Activated CD8-positive, alpha-beta memory T cell treated with anti-CD3 and anti-CD28 coated beads, Interleukin-2, amount 10 ng/mL, durations not matched to agents 7 days and 5 days (primary cell): ENCODE measurements around the gene HOXD10. TPM values are rescaled to one million over a fixed set of nuclear protein-coding genes. Genes with fewer than 3 reads are reported as not detected.

Experiments used
- ATAC-seq: fragments of 150-1000 bp; cut with Tn5 transposase; one replicate; pipeline ENCODE4 v1.10.0; 2021; ENCODE audit warnings: moderate library complexity
- CTCF ChIA-PET: fragments of 350-600 bp; sonication (Branson Sonifier 250); formaldehyde crosslinking; loops from one replicate; lab custom pipeline; 2021; ENCODE audit warnings: antibody characterized with exemption; lab: Charles Lee
- DNase-seq: peaks from one replicate; pipeline ENCODE4 v3.0.0-alpha.2; 2020
- H3K27ac Mint-ChIP-seq: one replicate; pipeline ENCODE4 v1.8.0; 2021; ENCODE audit warnings: mild to moderate bottlenecking, mixed read lengths
- H3K27me3 Mint-ChIP-seq: one replicate; pipeline ENCODE4 v1.8.0; 2021; ENCODE audit warnings: mixed read lengths
- H3K36me3 Mint-ChIP-seq: one replicate; pipeline ENCODE4 v1.8.0; 2021; ENCODE audit warnings: mild to moderate bottlenecking, mixed read lengths
- H3K4me1 Mint-ChIP-seq: one replicate; pipeline ENCODE4 v1.8.0; 2021; ENCODE audit warnings: mixed read lengths
- H3K4me3 Mint-ChIP-seq: one replicate; pipeline ENCODE4 v1.8.0; 2021; ENCODE audit warnings: mild to moderate bottlenecking, moderate library complexity, mixed read lengths
- H3K9me3 Mint-ChIP-seq: one replicate; pipeline ENCODE4 v1.8.0; 2022; ENCODE audit warnings: low read depth, mixed read lengths
- total RNA-seq, 2 experiments: library from RNA; stranded (reverse); gene quantifications; one replicate each; pipeline ENCODE4 v1.2.3, GENCODE V29; 2021

Gene HOXD10
- total RNA-seq, 2 experiments from 2014 or later, result not detected

- peaks cover 2% of the 10 kb centered on the region for H3K36me3 Mint-ChIP-seq
- ATAC-seq (no peak), DNase-seq (no peak)
- CTCF ChIA-PET, result interaction anchor here (2.6 to 3.9 kb wide), 3 partner anchors 11 to 513 kb away, joined by 14 to 50 read pairs (median 34); no protein-coding TSS in a partner anchor
- H3K4me3 Mint-ChIP-seq, result no peak overlapping the region
- H3K4me1 Mint-ChIP-seq, result peaks cover 15% of the 10 kb centered on the region
- no peaks in the 10 kb centered on the region for H3K9me3 Mint-ChIP-seq
- peaks cover 90% of the 10 kb centered on the region for H3K27me3 Mint-ChIP-seq
- no peak overlapping the region for H3K27ac Mint-ChIP-seq
These were observed 21.3 kb downstream of the HOXD10 start for GRCh38 chr2:176137906-176138305.

GRCh38 chr2:176138526-176138922, 21.9 kb downstream of the HOXD10 start:
- CTCF ChIA-PET, result interaction anchor here (2.6 to 3.9 kb wide), 4 partner anchors 11 to 513 kb away, joined by 14 to 50 read pairs (median 30); no protein-coding TSS in a partner anchor
- Mint-ChIP-seq H3K9me3 (no peaks in the 10 kb centered on the region), H3K36me3 (peaks cover 2% of the 10 kb centered on the region), H3K4me1 (peaks cover 15% of the 10 kb centered on the region), H3K4me3 (no peak overlapping the region), H3K27me3 (peaks cover 88% of the 10 kb centered on the region), H3K27ac (no peak overlapping the region)
- no peak for DNase-seq
- no peak for ATAC-seq

GRCh38 chr2:176138923-176139660, 22.5 kb downstream of the HOXD10 start:
- DNase-seq (no peak), ATAC-seq (no peak)
- Mint-ChIP-seq H3K4me3 (no peak overlapping the region), H3K9me3 (no peaks in the 10 kb centered on the region), H3K36me3 (peaks cover 2% of the 10 kb centered on the region), H3K4me1 (peaks cover 15% of the 10 kb centered on the region), H3K27me3 (peaks cover 88% of the 10 kb centered on the region), H3K27ac (no peak overlapping the region)
- CTCF ChIA-PET, result interaction anchor here (0.6 to 3.9 kb wide), 9 partner anchors 8 to 1022 kb away, joined by 3 to 50 read pairs (median 12); no protein-coding TSS in a partner anchor

- CTCF ChIA-PET, result interaction anchor here (0.6 to 3.9 kb wide), 30 partner anchors 8 to 1021 kb away, joined by 3 to 50 read pairs (median 4); partner anchors contain the start of gene HOXD4
- Mint-ChIP-seq H3K9me3 (no peaks in the 10 kb centered on the region), H3K27me3 (peaks cover 86% of the 10 kb centered on the region), H3K27ac (no peak overlapping the region), H3K4me1 (peaks cover 15% of the 10 kb centered on the region), H3K36me3 (peaks cover 2% of the 10 kb centered on the region), H3K4me3 (no peak overlapping the region)
- no peak for DNase-seq
- ATAC-seq, result no peak
These were observed 23.3 kb downstream of the HOXD10 start for GRCh38 chr2:176139661-176140512.

- H3K36me3 Mint-ChIP-seq, result peaks cover 2% of the 10 kb centered on the region
- H3K4me1 Mint-ChIP-seq, result peaks cover 13% of the 10 kb centered on the region
- ATAC-seq, result peak; percentile 94
- H3K9me3 Mint-ChIP-seq, result no peaks in the 10 kb centered on the region
- H3K4me3 Mint-ChIP-seq, result peak overlapping the region; percentile 26
- no peak overlapping the region for H3K27ac Mint-ChIP-seq
- peak; percentile 80 for DNase-seq
- CTCF ChIA-PET, result interaction anchor here (0.7 to 3.9 kb wide), 35 partner anchors 9 to 1020 kb away, joined by 3 to 50 read pairs (median 4); partner anchors contain the start of gene HOXD4
- H3K27me3 Mint-ChIP-seq, result peaks cover 86% of the 10 kb centered on the region
These were observed 24.1 kb downstream of the HOXD10 start for GRCh38 chr2:176140513-176141317.

GRCh38 chr2:176142281-176142680, 25.7 kb downstream of the HOXD10 start:
- CTCF ChIA-PET, result interaction anchor here (2.5 to 2.7 kb wide), 2 partner anchors 313 to 412 kb away, joined by 10 read pairs; no protein-coding TSS in a partner anchor
- no peak overlapping the region for H3K27ac Mint-ChIP-seq
- no peaks in the 10 kb centered on the region for H3K9me3 Mint-ChIP-seq
- no peak overlapping the region for H3K4me3 Mint-ChIP-seq
- ATAC-seq (no peak), DNase-seq (no peak)
- H3K4me1 Mint-ChIP-seq, result peaks cover 10% of the 10 kb centered on the region
- peaks cover 2% of the 10 kb centered on the region for H3K36me3 Mint-ChIP-seq
- peaks cover 88% of the 10 kb centered on the region for H3K27me3 Mint-ChIP-seq

- no peak overlapping the region for H3K27ac Mint-ChIP-seq
These were observed 28.7 kb downstream of the HOXD10 start for GRCh38 chr2:176145085-176145969.

GRCh38 chr2:176146101-176146500, 29.5 kb downstream of the HOXD10 start:
- no peak overlapping the region for H3K4me3 Mint-ChIP-seq
- H3K27me3 Mint-ChIP-seq, result peaks cover 93% of the 10 kb centered on the region
- H3K4me1 Mint-ChIP-seq, result no peaks in the 10 kb centered on the region
- H3K36me3 Mint-ChIP-seq, result no peaks in the 10 kb centered on the region
- CTCF ChIA-PET, result interaction anchor here (1.0 to 1.7 kb wide), 3 partner anchors 14 to 408 kb away, joined by 3 to 4 read pairs (median 3); no protein-coding TSS in a partner anchor
- no peaks in the 10 kb centered on the region for H3K9me3 Mint-ChIP-seq
- no peak for DNase-seq
- no peak overlapping the region for H3K27ac Mint-ChIP-seq
- no peak for ATAC-seq

More at GRCh38 chr2:176145085-176145969, 28.7 kb downstream of the HOXD10 start:
- no peak for DNase-seq
- Mint-ChIP-seq H3K36me3 (no peaks in the 10 kb centered on the region), H3K9me3 (no peaks in the 10 kb centered on the region), H3K27me3 (peaks cover 90% of the 10 kb centered on the region), H3K4me1 (no peaks in the 10 kb centered on the region), H3K4me3 (no peak overlapping the region)
- ATAC-seq, result no peak
- CTCF ChIA-PET, result interaction anchor here (1.0 to 1.8 kb wide), 5 partner anchors 9 to 492 kb away, joined by 3 to 4 read pairs (median 4); no protein-coding TSS in a partner anchor

GRCh38 chr2:176146645-176147044, 30.1 kb downstream of the HOXD10 start:
- CTCF ChIA-PET, result interaction anchor here (1.0 to 1.7 kb wide), 2 partner anchors 15 to 408 kb away, joined by 3 to 4 read pairs; no protein-coding TSS in a partner anchor
- H3K36me3 Mint-ChIP-seq, result no peaks in the 10 kb centered on the region
- H3K27me3 Mint-ChIP-seq, result peaks cover 93% of the 10 kb centered on the region
- no peak for DNase-seq
- no peaks in the 10 kb centered on the region for H3K9me3 Mint-ChIP-seq
- no peak overlapping the region for H3K4me3 Mint-ChIP-seq
- ATAC-seq, result no peak
- H3K4me1 Mint-ChIP-seq, result no peaks in the 10 kb centered on the region
- H3K27ac Mint-ChIP-seq, result no peak overlapping the region

GRCh38 chr2:176147210-176147799, 30.7 kb downstream of the HOXD10 start:
- Mint-ChIP-seq H3K9me3 (no peaks in the 10 kb centered on the region), H3K36me3 (no peaks in the 10 kb centered on the region), H3K27me3 (peaks cover 90% of the 10 kb centered on the region), H3K27ac (no peak overlapping the region), H3K4me1 (no peaks in the 10 kb centered on the region), H3K4me3 (no peak overlapping the region)
- no peak for DNase-seq
- ATAC-seq, result no peak
- CTCF ChIA-PET, result interaction anchor here (1.2 kb wide), 1 partner anchor 19 kb away, joined by 3 read pairs; no protein-coding TSS in a partner anchor

- H3K27ac Mint-ChIP-seq, result no peak overlapping the region
- no peaks in the 10 kb centered on the region for H3K4me1 Mint-ChIP-seq
- CTCF ChIA-PET, result interaction anchor here (1.2 kb wide), 1 partner anchor 18 kb away, joined by 3 read pairs; no protein-coding TSS in a partner anchor
These were observed 31.4 kb downstream of the HOXD10 start for GRCh38 chr2:176147800-176148496.

More at GRCh38 chr2:176147800-176148496, 31.4 kb downstream of the HOXD10 start:
- no peak for DNase-seq
- H3K36me3 Mint-ChIP-seq, result no peaks in the 10 kb centered on the region
- H3K27me3 Mint-ChIP-seq, result peaks cover 92% of the 10 kb centered on the region
- no peak for ATAC-seq
- H3K4me3 Mint-ChIP-seq, result no peak overlapping the region
- H3K9me3 Mint-ChIP-seq, result no peaks in the 10 kb centered on the region
